ENCODE results near the gene ADH4.
"Not testable (repeated sequence)": the region's sequence is repeated elsewhere in the genome, so short reads cannot be mapped to it uniquely, and the experiment has no call there.

Gene ADH4

GRCh38 chr4:99104153-99104552 lies 39.9 kb downstream of the ADH4 start:
- no peak for TF ChIP-seq CTCF (IDR thresholded peaks at IDR 0.05; ENCODE audit: low read depth, low read length)
- DNase-seq (ENCODE audit: extremely low read depth, low read depth): no peak

GRCh38 chr4:99103166-99103565 lies 40.9 kb downstream of the ADH4 start:
- no peak for DNase-seq (ENCODE audit: extremely low read depth, low read depth)
- TF ChIP-seq CTCF (IDR thresholded peaks at IDR 0.05; ENCODE audit: low read depth, low read length): no peak

GRCh38 chr4:99102634-99103033 lies 41.5 kb downstream of the ADH4 start:
- TF ChIP-seq CTCF (IDR thresholded peaks at IDR 0.05; ENCODE audit: low read depth, low read length): no peak
- DNase-seq (ENCODE audit: extremely low read depth, low read depth): no peak

- TF ChIP-seq CTCF (IDR thresholded peaks at IDR 0.05; ENCODE audit: low read depth, low read length): no peak
- DNase-seq (ENCODE audit: extremely low read depth, low read depth): no peak
Observed at GRCh38 chr4:99100876-99101275, 43.2 kb downstream of the ADH4 start.

GRCh38 chr4:99099814-99100213 lies 44.3 kb downstream of the ADH4 start:
- not testable (repeated sequence) for DNase-seq (ENCODE audit: extremely low read depth, low read depth)

GRCh38 chr4:99099311-99099710 lies 44.8 kb downstream of the ADH4 start:
- DNase-seq (ENCODE audit: extremely low read depth, low read depth): no peak
- TF ChIP-seq CTCF (IDR thresholded peaks at IDR 0.05; ENCODE audit: low read depth, low read length): no peak

- DNase-seq (ENCODE audit: extremely low read depth, low read depth): not testable (repeated sequence)
Observed at GRCh38 chr4:99091841-99092240, 52.3 kb downstream of the ADH4 start.

- no peak for TF ChIP-seq CTCF (IDR thresholded peaks at IDR 0.05; ENCODE audit: low read depth, low read length)
- DNase-seq (ENCODE audit: extremely low read depth, low read depth): no peak
Observed at GRCh38 chr4:99091216-99091575, 52.9 kb downstream of the ADH4 start.

Data from AG09319 (cell line).